ENCODE measurements around the gene GTPBP6. TPM values are rescaled to one million over a fixed set of nuclear protein-coding genes. Genes with fewer than 3 reads are reported as not detected.

GTPBP6 gene
- polyA plus RNA-seq, 1 of the 3 experiments (the other 2 are of a cell fraction): 47.3 TPM

DNA sequence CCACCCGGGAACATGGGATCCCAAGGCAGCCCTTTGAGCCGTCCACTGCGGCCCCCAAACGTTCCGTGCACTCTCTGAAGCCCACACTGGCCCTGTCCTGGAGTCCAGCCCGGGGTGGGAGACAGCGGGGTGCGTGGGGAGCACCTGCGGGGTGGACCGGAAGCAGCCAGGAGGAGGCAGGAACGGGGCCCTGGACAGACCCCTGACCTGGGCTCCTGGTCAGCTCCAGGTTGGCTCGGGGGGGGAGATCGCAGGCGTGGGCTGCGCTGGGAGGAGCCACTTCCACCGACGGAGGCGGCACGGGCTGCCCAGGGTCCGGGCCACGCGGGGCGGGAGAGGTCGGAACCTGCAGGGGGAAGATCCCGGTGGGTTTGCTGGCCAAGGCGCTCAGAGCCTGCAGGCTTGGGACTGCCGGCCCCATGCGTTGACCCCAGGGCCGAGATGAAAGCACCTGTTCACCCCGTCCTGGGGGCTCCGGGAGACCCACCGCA is 43.1 kb downstream of the GTPBP6 start:
- Histone ChIP-seq H3F3A (replicated peaks; ENCODE audit: insufficient read depth) (peaks cover 6% of the 10 kb centered on the region), H2AFZ (ENCODE audit: low read depth) (no peak overlapping the region), H3K4me2 (no peak overlapping the region; the same call in 1 of the 2 replicates), H3K9me3 (no peaks in the 10 kb centered on the region), H3K4me3 (ENCODE audit: low read depth in 2 of 2, low read length in 1 of 2) (no peak overlapping the region), H3K27ac (ENCODE audit: low read depth in 2 of 2, low read length in 1 of 2) (no peak overlapping the region), H3K9ac (no peak overlapping the region), H3K9me2 (no peaks in the 10 kb centered on the region), H3K4me1 (ENCODE audit: control insufficient read depth in 1 of 2, insufficient read depth in 2 of 2, low read depth in 1 of 2, low read length in 1 of 2) (peaks cover 0 to 9% of the 10 kb centered on the region in 2 experiments; a peak in 1 of 4 replicates), H3K79me2 (ENCODE audit: insufficient read depth) (no peaks in the 10 kb centered on the region), H3K36me3 (replicated peaks in 1 of 2; ENCODE audit: control insufficient read depth in 1 of 2, insufficient read depth in 2 of 2, low read length in 1 of 2) (no peaks in the 10 kb centered on the region), H4K20me1 (ENCODE audit: insufficient read depth) (no peaks in the 10 kb centered on the region), H3K27me3 (ENCODE audit: insufficient read depth) (no peaks in the 10 kb centered on the region)
- no peak for TF ChIP-seq TAF1 (IDR thresholded peaks at IDR 0.05; ENCODE audit: borderline replicate concordance, low read depth, low read length)
- no peak for TF ChIP-seq NRF1 (IDR thresholded peaks at IDR 0.05; ENCODE audit: low read depth, low read length)
- no peak for TF ChIP-seq CHD2 (IDR thresholded peaks at IDR 0.05; ENCODE audit: low read length, partially characterized antibody)
- no peak for TF ChIP-seq GABPA (IDR thresholded peaks at IDR 0.05; ENCODE audit: low read depth)
- TF ChIP-seq YY1 (IDR thresholded peaks at IDR 0.05; ENCODE audit: low read depth): no peak
- CTCF ChIA-PET: no interaction called here
- WGBS (ENCODE audit: low lambda C conversion rate): 90% methylated on average over 16 of the region's 32 CpGs
- POLR2A ChIA-PET: no interaction called here
- no peak for DNase-seq

DNA sequence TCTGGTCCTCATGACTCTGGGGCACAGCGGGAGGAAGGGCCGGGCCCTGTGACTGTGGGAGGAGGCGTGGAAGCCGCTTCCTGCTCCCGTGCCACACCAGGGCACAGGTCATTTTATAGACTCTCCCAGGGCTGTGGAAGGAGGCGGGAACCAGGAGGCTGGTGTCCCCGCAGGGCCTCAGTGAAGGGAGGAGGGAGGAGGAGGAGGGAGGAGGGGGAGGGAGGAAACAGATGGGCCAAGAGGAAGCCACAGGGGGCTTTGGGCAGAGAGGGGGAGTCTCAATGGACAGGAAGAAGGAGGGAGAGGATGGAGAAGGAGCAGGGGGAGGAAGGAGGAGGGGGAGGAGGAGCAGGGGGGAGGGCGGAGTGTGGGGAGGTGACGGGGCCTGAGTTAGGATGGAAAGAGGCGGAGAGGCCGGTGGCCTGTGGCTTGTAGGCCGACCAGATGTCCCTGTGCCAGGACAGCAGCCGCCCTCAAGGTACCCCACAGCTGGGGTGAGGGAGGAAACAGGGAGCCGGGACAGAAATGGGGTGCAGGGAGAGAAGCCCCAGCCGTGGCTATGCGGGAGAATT is 43.6 kb downstream of the GTPBP6 start:
- no peak overlapping the region for H2AFZ ChIP-seq (ENCODE audit: low read depth)
- no peak overlapping the region for H3K9ac ChIP-seq

DNA sequence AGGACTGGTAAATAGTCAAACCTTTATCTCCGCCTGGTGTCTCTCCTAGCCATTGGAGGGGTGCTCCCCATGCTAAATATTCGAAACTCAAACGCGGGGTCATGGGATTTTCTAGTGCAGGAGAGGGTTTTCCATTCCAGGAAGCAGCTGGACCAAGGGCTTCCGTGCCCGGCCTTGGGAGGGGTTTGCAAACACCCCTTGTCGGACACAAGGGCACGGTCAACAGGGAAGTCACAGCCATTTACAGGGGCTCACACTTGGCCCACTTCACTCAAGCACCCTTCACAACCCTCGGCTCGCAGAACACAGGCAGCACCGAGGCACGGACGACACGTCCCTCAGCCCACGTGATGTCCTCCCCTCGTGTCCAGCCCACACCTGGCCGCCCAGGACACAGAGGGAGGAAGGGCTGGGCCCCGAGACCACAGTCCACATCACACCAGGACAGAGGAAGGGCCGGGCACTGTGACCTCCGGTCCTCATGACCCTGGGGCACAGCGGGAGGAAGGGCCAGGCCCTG is 47.7 kb downstream of the GTPBP6 start:
- POLR2A ChIA-PET: no interaction called here
- no peaks in the 10 kb centered on the region; a peak in 1 of 4 replicates for H3K4me1 ChIP-seq (ENCODE audit: control insufficient read depth in 1 of 2, insufficient read depth in 2 of 2, low read depth in 1 of 2, low read length in 1 of 2)
- WGBS (ENCODE audit: low lambda C conversion rate): 88% methylated on average over 8 of the region's 21 CpGs

More for the DNA sequence above, 43.6 kb downstream of the GTPBP6 start:
- no peak overlapping the region for H3K4me3 ChIP-seq (ENCODE audit: low read depth in 2 of 2, low read length in 1 of 2)
- H4K20me1 ChIP-seq (ENCODE audit: insufficient read depth): no peaks in the 10 kb centered on the region
- H3K9me3 ChIP-seq: no peaks in the 10 kb centered on the region
- H3K79me2 ChIP-seq (ENCODE audit: insufficient read depth): no peaks in the 10 kb centered on the region
- no peaks in the 10 kb centered on the region for H3K9me2 ChIP-seq
- no peak for TF ChIP-seq MEF2A (IDR thresholded peaks at IDR 0.05; ENCODE audit: borderline replicate concordance, low read depth)
- no peak for TF ChIP-seq EZH2phosphoT487 (IDR thresholded peaks at IDR 0.05; ENCODE audit: borderline replicate concordance, low read depth)
- TF ChIP-seq, protein P1, sequence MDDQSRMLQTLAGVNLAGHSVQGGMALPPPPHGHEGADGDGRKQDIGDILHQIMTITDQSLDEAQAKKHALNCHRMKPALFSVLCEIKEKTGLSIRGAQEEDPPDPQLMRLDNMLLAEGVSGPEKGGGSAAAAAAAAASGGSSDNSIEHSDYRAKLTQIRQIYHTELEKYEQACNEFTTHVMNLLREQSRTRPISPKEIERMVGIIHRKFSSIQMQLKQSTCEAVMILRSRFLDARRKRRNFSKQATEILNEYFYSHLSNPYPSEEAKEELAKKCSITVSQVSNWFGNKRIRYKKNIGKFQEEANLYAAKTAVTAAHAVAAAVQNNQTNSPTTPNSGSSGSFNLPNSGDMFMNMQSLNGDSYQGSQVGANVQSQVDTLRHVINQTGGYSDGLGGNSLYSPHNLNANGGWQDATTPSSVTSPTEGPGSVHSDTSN (IDR thresholded peaks at IDR 0.05): no peak
- H3K27me3 ChIP-seq (ENCODE audit: insufficient read depth): no peaks in the 10 kb centered on the region
- DNase-seq: no peak
- peaks cover 0 to 9% of the 10 kb centered on the region in 2 experiments; a peak in 1 of 4 replicates for H3K4me1 ChIP-seq (ENCODE audit: control insufficient read depth in 1 of 2, insufficient read depth in 2 of 2, low read depth in 1 of 2, low read length in 1 of 2)
- POLR2A ChIA-PET: no interaction called here
- no peak overlapping the region for H3K4me2 ChIP-seq
- CTCF ChIA-PET: no interaction called here
- no peak overlapping the region for H3K27ac ChIP-seq (ENCODE audit: low read depth in 2 of 2, low read length in 1 of 2)
- 85% methylated on average over 12 of the region's 16 CpGs for WGBS (ENCODE audit: low lambda C conversion rate)
- H3K36me3 ChIP-seq (replicated peaks in 1 of 2; ENCODE audit: control insufficient read depth in 1 of 2, insufficient read depth in 2 of 2, low read length in 1 of 2): no peaks in the 10 kb centered on the region
- peaks cover 6% of the 10 kb centered on the region for H3F3A ChIP-seq (replicated peaks; ENCODE audit: insufficient read depth)

More for the DNA sequence above, 47.7 kb downstream of the GTPBP6 start:
- DNase-seq: no peak
- no peaks in the 10 kb centered on the region for H4K20me1 ChIP-seq (ENCODE audit: insufficient read depth)
- no peaks in the 10 kb centered on the region for H3K9me3 ChIP-seq
- H3K4me2 ChIP-seq: no peak overlapping the region
- H3K27me3 ChIP-seq (ENCODE audit: insufficient read depth): no peaks in the 10 kb centered on the region
- CTCF ChIA-PET: no interaction called here
- no peaks in the 10 kb centered on the region for H3K9me2 ChIP-seq
- no peak overlapping the region for H3K4me3 ChIP-seq (ENCODE audit: low read depth in 2 of 2, low read length in 1 of 2)
- H3F3A ChIP-seq (replicated peaks; ENCODE audit: insufficient read depth): no peaks in the 10 kb centered on the region
- H2AFZ ChIP-seq (ENCODE audit: low read depth): no peak overlapping the region
- no peak overlapping the region for H3K9ac ChIP-seq
- H3K27ac ChIP-seq (ENCODE audit: low read depth in 2 of 2, low read length in 1 of 2): no peak overlapping the region
- TF ChIP-seq, protein P2, sequence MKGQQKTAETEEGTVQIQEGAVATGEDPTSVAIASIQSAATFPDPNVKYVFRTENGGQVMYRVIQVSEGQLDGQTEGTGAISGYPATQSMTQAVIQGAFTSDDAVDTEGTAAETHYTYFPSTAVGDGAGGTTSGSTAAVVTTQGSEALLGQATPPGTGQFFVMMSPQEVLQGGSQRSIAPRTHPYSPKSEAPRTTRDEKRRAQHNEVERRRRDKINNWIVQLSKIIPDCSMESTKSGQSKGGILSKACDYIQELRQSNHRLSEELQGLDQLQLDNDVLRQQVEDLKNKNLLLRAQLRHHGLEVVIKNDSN (IDR thresholded peaks at IDR 0.05; ENCODE audit: borderline replicate concordance, low read depth): no peak
- TF ChIP-seq, protein P3, sequence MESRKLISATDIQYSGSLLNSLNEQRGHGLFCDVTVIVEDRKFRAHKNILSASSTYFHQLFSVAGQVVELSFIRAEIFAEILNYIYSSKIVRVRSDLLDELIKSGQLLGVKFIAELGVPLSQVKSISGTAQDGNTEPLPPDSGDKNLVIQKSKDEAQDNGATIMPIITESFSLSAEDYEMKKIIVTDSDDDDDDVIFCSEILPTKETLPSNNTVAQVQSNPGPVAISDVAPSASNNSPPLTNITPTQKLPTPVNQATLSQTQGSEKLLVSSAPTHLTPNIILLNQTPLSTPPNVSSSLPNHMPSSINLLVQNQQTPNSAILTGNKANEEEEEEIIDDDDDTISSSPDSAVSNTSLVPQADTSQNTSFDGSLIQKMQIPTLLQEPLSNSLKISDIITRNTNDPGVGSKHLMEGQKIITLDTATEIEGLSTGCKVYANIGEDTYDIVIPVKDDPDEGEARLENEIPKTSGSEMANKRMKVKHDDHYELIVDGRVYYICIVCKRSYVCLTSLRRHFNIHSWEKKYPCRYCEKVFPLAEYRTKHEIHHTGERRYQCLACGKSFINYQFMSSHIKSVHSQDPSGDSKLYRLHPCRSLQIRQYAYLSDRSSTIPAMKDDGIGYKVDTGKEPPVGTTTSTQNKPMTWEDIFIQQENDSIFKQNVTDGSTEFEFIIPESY (IDR thresholded peaks at IDR 0.05; ENCODE audit: borderline replicate concordance, low read depth): no peak
- TF ChIP-seq ELF1 (IDR thresholded peaks at IDR 0.05): no peak
- TF ChIP-seq MEF2A (IDR thresholded peaks at IDR 0.05; ENCODE audit: borderline replicate concordance, low read depth): no peak
- TF ChIP-seq POLR2AphosphoS5 (IDR thresholded peaks at IDR 0.05; ENCODE audit: low read depth, low read length): no peak
- TF ChIP-seq SMC3 (IDR thresholded peaks at IDR 0.05; ENCODE audit: low read depth, low read length): no peak
- no peak for TF ChIP-seq RCOR1 (IDR thresholded peaks at IDR 0.05; ENCODE audit: low read length)
- no peak for TF ChIP-seq FOXM1 (IDR thresholded peaks at IDR 0.05; ENCODE audit: low read depth)
- TF ChIP-seq NRF1 (IDR thresholded peaks at IDR 0.05; ENCODE audit: low read depth, low read length): no peak
- TF ChIP-seq NFIC (IDR thresholded peaks at IDR 0.05; ENCODE audit: borderline replicate concordance): no peak
- no peaks in the 10 kb centered on the region for H3K36me3 ChIP-seq (replicated peaks in 1 of 2; ENCODE audit: control insufficient read depth in 1 of 2, insufficient read depth in 2 of 2, low read length in 1 of 2)
- no peaks in the 10 kb centered on the region for H3K79me2 ChIP-seq (ENCODE audit: insufficient read depth)
